ENCODE measurements around the gene POU6F2. TPM values are rescaled to one million over a fixed set of nuclear protein-coding genes. Genes with fewer than 3 reads are reported as not detected.
"Not testable (repeated sequence)": the region's sequence is repeated elsewhere in the genome, so short reads cannot be mapped to it uniquely, and the experiment has no call there.

Gene POU6F2
- total RNA-seq, 1 donor from 2014 or later, result not detected

DNA sequence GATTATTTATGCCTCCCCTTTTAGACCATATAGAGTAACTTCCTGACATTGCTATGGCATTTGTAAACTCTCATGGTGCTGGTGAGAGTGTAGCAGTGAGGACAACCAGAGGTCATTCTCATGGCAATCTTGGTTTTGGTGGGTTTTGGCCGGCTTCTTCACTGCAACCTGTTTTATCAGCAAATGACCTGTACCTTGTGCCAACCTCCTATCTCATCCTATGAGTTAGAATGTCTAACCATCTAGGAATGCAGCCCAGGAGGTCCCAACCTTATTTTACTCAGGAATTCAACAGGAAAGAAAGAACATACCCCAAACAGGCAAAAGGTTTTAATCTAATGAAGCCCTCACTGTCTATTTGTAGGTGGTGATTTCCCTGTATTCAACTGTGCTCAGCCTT lies 383.1 kb downstream of the POU6F2 start:
- no peak for DNase-seq

DNA sequence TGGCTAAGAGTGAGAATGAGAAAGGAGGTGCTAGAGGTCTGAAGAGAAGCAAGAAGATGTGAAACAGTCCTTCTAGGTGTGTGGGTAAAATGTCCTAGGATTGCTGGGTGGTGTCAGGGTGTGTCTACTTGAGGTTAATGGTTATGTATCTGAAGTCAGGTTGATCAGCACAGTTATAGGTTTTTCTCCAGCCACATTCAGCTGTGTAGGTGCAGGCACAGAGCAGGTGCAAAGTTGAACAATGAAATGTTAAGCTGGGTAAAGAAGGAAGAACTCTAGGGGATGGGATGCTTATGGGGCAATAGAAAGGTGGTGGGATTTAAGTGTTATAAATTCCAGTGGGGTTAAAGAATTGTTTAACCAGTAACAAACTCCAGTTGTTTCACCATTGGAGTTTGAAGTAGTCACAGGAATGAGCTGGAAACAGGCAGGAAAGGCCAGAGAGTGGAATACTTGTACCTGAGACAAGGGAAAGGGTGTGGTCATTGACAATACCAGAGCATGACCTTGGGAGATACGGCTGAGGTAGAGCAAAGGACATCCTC lies 388.1 kb downstream of the POU6F2 start:
- no peak for DNase-seq

DNA sequence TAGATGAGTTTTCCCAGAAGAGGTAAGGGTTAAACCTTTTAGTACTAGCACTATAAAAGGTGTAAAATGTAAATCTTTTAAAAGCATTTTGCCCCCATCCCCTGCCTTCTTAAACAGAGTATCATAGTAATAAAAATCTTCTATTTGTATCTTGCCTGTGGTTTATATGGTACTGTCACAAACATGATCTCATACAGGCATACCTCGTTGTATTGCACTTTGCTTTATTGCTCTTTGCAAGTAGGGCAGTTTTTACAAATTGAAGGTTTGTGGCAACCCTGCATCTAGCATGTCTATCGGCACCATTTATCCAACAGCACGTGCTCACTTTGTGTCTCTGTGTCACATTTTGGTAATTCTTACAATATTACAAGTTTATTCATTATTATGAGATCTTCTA lies 389.7 kb downstream of the POU6F2 start:
- no peak for DNase-seq

DNA sequence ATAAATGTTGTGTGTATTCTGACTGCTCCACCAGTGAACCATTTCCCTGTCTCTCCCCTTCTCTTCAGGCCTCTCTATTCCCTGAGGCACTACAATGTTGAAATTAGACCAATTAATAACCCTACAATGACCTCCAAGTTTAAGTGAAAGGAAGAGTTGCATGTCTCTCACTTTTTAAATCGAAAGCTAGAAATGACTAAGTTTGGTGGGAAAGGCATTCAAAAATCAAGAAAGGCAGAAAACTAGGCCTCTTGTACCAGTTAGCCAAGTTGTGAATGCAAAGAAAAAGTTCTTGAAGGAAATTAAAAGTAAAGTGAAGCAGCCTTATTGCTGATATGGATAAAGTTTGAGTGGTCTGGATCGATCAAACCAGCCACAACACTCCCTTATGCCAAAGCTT lies 390.2 kb downstream of the POU6F2 start:
- DNase-seq, result no peak

DNA sequence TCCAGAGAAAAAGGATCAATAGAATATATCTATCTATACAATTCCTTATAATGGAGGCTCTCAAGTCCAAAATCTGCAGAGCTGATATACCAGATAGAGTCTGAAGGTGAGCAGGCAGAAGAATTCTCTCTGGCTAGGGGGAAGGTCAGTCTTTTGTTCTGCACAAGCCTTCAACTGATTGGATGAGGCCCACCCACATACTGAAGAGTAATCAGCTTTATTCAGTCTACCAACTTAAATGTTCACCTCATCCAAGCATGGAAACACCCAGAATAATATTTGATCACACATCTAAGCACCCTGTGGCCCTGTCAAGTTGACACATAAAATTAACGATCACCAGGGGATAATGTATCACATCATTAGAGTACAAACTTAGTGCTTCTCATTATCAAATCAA lies 394.7 kb downstream of the POU6F2 start:
- no peak for DNase-seq

DNA sequence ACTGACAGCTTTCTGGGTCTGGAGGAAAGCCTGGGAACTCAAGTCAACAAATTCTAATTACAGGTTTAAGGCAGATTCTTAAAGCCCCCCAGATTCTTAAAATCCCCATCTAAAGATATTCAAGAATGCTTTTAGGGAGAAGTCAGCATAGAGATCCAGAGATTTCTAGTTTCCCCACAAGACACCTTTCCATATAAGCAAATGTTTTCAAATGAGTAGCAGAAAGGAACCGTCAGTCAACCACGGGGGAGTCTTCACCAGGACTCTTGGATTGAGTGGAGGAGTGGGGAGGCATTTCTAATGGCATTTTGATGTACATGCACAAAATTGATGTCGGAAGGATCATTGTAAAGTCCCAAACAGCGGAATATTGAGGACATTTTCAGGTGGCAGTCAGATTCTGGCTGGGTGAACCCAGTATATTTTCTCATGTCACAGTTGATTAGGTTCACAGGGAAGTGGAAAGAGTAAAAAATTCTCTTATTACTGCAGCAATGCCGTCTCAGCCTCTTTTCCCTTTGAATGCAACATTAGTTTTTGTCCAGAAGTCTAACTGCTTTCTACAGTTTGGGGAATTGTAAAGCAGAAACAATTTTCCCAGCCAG lies 396.8 kb downstream of the POU6F2 start:
- DNase-seq, result no peak

DNA sequence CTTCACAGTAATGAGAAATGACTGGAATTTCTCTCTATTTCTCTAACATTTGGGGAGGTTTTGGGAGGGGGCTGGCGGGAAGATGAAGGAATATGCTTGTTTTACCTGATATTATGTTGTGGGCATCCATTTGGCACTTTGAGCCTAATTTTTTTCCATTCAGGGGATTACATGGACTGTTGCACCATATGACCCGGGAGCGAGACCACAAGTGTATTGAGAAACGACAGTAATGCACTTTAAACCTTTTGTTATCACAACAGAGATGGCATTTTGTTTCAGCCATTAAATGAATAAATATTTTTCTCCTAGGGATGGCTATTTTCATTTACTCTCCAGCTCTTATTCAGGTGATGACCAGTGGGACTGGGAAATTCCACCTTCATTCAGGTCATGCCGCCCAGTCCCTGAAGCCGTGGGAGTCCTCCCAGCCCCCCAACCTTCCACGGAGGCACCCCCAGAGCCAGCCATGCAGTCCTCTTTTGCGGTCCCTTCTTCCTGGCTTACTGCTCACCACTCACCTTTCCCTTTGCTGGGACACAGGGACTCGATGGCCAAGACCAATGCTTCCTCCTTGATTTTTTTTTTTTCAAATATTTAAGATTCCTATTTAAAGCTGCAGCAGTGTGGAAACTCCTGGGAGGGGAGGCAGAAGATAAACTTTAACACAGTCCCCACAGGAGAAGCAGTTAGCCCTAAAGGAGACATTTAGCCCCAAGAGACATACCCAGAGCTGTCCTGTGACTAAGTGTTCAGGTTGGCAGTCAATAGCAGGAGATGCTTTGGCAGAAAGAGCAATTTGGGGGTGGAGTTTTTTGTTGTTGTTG lies 397.6 kb downstream of the POU6F2 start:
- DNase-seq, result no peak

DNA sequence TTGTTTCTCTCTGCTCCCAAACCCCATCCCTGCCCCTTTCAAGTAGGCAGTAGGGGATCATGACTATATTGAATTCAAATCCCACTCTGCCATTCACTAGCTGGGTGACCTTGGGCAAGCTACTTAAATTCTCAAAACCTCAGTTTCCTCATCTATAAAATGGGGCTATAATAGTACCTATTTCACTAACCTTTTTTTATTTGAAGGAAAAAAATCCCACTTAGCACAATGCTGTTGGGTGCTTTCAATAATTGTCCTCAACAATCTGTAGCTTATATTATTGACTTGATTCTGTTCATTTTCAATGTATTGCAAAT lies 398.1 kb downstream of the POU6F2 start:
- no peak for DNase-seq

DNA sequence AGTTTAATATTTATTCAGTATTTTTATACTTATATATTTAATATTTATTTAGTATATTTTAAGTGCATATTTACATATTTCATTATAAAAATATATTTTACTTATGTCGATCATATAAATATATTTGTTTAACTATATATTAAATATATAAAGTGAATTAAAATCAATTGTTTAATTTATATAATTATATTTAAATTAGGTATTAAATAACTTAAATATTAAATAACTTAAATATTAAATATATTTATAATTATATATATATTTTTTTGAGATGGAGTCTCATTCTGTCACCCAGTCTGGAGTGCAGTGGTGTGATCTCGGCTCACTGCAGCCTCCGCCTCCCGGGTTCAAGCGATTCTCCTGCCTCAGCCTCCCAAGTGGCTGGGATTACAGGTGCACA lies 399.2 kb downstream of the POU6F2 start:
- not testable (repeated sequence) for DNase-seq

DNA sequence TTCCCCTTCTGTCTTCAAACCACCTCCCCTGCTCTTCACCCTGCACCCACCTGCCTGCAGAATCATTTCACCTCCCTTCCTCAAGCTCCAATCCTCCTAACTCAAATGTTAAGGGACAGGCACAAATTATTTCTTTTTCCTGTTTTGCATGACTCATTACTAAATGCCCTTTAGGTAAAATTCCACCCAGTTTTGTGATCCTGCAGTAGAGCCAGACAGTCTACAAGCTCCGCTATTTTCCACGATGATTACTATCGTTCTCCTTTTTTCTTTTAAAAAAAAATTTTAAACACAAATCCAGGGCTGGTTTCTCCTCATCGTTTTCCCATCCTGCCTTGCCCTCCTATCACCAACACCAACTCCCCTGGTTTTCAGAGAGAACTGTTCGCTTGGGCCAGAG lies 401.7 kb downstream of the POU6F2 start:
- no peak for DNase-seq

DNA sequence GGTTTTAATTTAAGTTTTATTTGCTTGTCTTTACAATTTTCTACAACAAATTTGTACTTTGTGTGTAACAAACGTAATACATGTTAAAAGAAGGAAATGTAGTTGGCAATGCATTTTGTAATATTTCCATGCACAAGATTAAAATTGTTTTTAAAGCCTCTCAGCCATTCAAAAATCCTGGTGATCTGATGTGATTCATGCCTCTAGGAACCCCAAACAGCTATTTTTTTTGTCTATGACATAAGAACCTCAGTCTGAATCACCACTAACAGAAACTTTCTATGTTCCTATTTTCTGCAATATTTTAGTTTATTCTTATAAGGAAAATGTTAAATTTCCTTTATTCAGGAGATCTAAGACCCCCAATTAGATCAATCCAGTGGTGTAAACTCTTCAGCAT lies 405.4 kb downstream of the POU6F2 start:
- no peak for DNase-seq

DNA sequence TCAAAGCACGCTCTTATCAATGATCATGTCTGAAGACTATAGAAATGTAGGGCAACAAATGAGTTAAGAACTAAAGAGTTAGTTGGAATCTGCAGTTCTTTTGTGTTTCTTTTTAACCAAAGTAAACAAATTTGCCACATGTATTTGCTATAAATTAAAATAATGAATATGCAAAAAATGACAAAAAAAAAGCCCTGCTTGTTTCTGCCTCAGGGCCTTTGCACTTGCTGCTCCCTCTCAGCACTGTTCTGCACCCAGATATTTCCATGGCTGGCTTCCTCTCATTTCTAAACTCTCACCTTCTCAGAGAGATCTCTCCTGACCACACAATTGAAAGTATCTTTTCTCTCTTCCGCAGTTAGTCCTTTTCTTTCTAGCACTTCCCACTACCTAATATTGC lies 406.7 kb downstream of the POU6F2 start:
- DNase-seq, result no peak

DNA sequence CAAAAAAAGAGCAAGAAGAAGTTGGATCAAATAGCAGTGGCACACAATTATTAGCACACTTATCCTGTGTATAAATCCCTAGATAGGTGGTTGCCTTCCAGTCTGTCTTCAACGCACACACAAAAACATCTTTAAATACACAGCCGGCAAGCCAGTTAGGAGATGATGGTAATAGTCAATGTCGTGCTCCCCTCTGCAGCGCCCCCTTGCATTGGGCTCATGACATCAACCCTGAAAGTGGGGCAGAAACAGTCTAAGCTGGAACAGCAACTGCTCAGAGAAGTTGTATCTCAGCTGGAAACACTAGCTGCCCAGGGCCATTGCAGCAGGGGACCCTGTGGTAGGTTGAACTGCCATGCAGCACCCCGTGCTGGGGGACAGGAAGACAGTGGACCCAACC lies 409.0 kb downstream of the POU6F2 start:
- DNase-seq, result no peak

DNA sequence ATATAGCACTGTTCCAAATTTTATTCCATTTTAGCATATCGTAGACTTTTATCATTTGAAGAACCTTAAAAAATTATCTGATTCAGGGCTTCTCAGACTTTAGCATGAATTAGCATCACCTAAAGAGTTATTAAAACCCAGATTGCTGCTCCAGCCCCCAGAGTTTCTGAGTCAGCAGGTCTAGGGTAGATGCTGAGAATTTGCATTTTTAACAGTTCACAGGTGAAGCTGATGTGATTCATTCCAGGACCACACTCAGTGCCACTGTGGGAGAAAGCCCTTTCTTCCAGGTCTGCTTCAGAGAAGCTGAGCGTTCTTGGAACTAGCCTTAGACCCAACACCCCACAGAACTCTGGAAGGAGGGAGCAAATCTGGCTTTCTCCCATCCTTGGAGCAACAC lies 414.4 kb downstream of the POU6F2 start:
- DNase-seq, result no peak

DNA sequence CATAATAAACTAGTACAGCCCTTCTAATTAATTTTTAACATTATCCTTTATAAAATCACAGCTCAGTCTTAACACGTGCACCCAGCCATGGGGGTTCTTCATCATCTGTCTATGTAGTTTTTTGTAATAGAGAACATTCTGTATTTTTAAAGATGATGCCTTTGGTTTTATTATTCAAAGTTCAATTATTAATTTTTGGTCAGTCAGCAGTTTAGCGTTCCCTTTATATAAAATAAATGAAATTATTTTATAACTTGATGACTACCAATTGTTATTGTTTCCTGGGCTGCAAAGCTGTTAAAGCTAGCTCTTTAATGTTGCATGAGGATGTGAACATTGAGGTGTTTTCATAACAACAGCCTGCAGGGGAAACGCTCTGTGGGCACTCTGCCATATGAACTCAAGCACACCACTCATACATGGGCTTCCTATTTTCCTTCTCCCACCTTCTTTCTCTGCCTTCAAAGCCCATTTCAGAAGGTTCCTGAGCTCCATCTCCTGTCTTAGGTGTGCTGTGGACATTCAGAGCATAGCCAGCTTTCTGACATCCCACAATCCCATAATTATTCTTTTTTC lies 416.5 kb downstream of the POU6F2 start:
- DNase-seq, result no peak

DNA sequence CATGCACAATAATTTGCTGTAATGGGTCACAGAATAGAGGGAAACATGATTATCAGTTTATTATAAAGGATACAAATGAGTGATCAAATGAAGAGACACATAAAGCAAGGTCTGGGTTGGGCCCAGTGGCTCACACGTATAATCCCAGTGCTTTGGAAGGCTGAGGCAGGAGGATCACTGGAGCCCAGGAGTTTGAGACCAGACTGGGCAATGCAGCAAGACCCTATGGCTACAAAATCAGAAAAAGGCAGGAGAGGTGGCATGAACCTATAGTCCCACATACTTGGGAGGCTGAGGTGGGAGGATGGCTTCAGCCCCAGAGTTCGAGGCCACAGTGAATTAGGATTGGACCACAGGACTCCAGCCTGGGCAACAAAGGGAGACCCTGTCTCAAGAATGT lies 421.7 kb downstream of the POU6F2 start:
- no peak for DNase-seq

DNA sequence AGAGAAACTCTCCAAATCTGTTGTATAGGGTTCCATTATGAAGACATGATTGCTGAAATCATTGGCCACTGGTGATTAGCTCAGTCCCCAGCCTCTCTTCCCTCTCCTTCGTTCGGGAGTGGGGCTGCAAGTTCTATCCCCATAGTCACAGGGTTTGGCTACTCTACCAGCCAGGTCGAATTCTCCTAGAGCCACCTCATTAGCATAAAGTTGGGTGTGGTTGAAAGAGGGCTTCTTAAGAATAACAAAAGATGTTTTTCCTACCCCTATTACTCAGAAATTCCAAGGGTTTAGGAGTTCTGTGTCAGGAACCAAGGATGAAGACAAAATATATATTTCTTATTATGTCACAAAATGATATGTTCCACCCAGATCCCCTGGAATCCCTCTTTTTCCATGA lies 422.3 kb downstream of the POU6F2 start:
- DNase-seq, result no peak

DNA sequence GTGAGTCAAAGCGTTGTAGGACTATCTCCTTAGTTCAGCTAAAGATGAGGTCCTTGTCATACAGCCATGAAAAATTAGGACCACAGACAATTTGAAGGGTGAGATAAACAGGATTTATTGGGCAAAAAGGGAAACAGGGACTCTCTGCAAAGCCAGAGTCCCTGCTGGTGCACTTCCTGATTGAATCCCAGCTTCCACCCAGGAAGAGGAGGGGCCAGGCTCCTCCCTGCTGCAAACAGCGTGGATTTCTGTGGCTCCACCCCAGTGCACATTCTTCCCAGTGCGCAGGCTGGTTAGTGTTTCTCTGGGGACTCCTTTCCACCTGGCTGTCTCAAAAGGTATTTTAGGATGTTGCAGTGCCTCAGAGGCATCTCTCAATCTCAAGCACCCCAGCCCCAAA lies 423.1 kb downstream of the POU6F2 start:
- no peak for DNase-seq

DNA sequence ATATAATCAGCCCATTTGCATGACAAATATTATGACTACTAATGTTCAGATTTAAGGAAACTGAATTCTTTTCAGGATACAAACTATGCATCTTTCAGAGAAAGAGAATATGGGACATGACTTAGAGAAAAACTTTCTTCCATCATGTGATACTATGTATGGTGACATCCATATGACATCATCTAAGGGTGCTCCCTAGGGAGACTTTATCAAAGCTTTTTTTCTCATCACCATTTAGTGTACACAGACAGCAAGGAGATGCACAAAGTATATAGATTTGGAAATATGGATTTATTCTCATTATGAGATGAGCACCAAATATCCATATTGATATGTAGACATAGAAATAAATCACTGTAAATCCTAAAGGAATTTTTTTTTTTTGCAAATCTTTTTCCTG lies 424.3 kb downstream of the POU6F2 start:
- no peak for DNase-seq

DNA sequence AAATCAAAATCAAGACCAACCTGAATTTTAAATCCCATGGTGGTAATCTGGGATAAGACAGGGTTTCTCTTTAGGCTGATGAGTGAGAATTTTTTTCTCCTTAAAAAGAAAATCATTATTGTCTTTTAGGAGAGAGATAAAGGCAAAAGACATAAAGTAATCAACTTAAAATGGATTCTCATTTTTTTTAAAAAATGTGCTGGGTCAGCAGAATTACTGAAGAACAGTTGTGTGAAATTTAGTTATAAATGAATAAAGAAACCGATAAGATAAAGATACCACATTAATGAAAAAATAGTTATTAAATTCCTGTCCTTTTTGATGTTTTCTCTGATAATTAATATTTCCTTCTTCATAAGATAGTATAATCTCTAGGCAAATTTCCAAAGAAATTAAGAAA lies 427.2 kb downstream of the POU6F2 start:
- DNase-seq, result no peak

DNA sequence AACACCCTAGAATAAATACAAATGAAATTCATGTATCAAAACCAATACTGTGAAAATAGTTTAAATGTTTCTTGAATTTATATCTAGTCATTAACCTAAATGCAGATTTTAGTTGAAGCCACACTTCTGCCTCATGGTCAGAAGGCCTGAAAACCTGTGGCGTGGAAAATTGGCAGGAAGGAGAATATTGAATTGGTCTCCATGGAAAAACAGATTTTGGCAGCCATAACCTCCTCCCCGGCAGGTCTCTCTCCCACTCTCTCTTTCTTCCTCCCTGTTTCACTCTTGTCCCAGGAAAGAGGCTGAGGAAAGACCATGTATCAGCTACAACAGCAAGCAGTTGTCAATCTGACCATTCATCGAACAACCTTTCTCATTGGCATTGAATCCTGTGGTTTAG lies 427.9 kb downstream of the POU6F2 start:
- DNase-seq, result no peak

DNA sequence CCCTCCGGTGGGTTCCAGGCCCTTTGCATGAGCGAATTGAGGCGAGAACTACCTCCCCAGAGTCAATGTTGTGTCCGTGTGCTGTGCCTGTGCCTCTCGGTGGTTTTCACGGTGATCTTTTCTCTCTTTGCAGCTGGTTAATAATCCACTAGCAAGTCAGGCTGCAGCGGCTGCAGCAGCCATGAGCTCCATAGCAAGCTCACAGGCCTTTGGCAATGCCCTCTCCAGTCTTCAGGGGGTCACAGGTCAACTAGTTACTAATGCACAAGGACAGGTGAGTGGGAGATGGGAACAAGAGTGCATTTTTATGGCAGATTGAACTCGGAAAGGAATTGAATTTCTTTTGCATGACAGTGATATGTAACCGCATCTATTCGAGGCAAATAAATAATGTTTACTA lies 428.8 kb downstream of the POU6F2 start:
- no peak for DNase-seq

DNA sequence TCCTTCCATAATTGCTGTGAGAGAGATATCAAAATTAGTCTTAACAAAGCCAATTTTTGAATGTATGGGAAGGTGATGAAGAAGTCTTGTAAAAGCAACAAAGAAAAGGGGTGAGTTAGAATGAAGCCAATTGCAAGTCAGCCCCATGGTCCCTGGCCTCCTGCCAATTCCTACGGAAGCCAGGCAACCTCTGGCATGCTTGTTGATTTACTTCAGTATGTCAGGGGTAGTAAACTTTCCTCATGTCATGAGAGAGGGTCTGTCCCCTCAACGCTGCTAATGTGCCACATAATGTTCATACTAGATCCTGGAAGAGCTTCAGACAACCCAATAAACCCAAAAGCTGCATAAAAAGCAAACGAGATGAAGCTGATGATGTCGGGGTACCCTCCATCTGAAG lies 429.4 kb downstream of the POU6F2 start:
- DNase-seq, result peak; percentile 9

DNA sequence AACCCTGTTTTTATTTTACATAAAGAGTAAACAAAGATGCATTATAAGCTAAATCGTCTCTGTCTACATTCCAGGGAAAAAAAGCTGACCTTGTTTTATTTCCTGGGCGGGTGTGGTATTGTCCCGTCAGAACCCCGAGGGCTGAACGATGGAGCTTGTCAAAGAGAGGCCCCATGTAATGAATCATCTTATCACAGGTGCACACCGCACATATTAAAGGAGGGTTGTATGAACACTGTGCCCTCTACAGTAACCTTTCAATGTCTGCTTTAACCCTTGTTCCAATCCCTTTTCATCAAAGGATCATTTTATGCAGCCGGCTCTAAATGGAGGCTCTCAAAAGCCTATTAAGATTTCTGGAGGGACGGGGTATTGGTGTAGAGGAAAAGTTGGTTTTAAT lies 430.0 kb downstream of the POU6F2 start:
- no peak for DNase-seq
